Limb (tissue), 2 donors: Measurements from ENCODE around the gene TM9SF3.

Experiments used
- DNase-seq, 2 donors: peaks; one replicate each; pipeline ENCODE4 v3.0.0-alpha.2; 2016; ENCODE audit errors: extremely low spot score in 2 of 2

TM9SF3 gene

GRCh38 chr10:96511044-96511945 is 75.5 kb downstream of the TM9SF3 start:
- DNase-seq = peak in 1 of 2 donors; percentile 51

- no peak for DNase-seq
Measured at GRCh38 chr10:96509017-96509641, 77.7 kb downstream of the TM9SF3 start.

GRCh38 chr10:96507044-96507443 is 79.8 kb downstream of the TM9SF3 start:
- no peak for DNase-seq

- DNase-seq = no peak
Measured at GRCh38 chr10:96505150-96506136, 81.4 kb downstream of the TM9SF3 start.

GRCh38 chr10:96502561-96503282 is 84.1 kb downstream of the TM9SF3 start:
- no peak for DNase-seq

- no peak for DNase-seq
Measured at GRCh38 chr10:96501985-96502384, 84.8 kb downstream of the TM9SF3 start.

- DNase-seq = no peak
Measured at GRCh38 chr10:96500519-96500918, 86.3 kb downstream of the TM9SF3 start.

- DNase-seq = no peak
Measured at GRCh38 chr10:96500050-96500449, 86.8 kb downstream of the TM9SF3 start.

- no peak for DNase-seq
Measured at GRCh38 chr10:96497391-96497790, 89.4 kb downstream of the TM9SF3 start.

- DNase-seq = peak in 1 of 2 donors; percentile 44
Measured at GRCh38 chr10:96496281-96496925, 90.4 kb downstream of the TM9SF3 start.

GRCh38 chr10:96495544-96495943 is 91.3 kb downstream of the TM9SF3 start:
- DNase-seq = no peak

GRCh38 chr10:96494694-96495093 is 92.1 kb downstream of the TM9SF3 start:
- DNase-seq = no peak

- no peak for DNase-seq
Measured at GRCh38 chr10:96493871-96494525, 92.8 kb downstream of the TM9SF3 start.

- no peak for DNase-seq
Measured at GRCh38 chr10:96493254-96493653, 93.6 kb downstream of the TM9SF3 start.

GRCh38 chr10:96491303-96491702 is 95.5 kb downstream of the TM9SF3 start:
- DNase-seq = no peak

- DNase-seq = no peak
Measured at GRCh38 chr10:96488161-96488935, 98.5 kb downstream of the TM9SF3 start.

- no peak for DNase-seq
Measured at GRCh38 chr10:96482815-96483588, 103.8 kb downstream of the TM9SF3 start.

- DNase-seq = no peak
Measured at GRCh38 chr10:96478355-96478754, 108.5 kb downstream of the TM9SF3 start.
